ENCODE results near the gene SSU72.

Gene SSU72

GRCh38 chr1:1605724-1606123, 31.1 kb upstream of the SSU72 start:
- Histone ChIP-seq H3K79me2 (ENCODE audit: insufficient read depth, low read length) (no peaks in the 10 kb centered on the region), H3K27me3 (ENCODE audit: insufficient read depth, low read length, poor library complexity, severe bottlenecking) (no peaks in the 10 kb centered on the region), H3K9me2 (replicated peaks; ENCODE audit: low read depth, low read length) (no peaks in the 10 kb centered on the region), H3K36me3 (ENCODE audit: insufficient read depth, low read length) (no peaks in the 10 kb centered on the region), H3K9me3 (ENCODE audit: insufficient read depth, low read depth, low read length) (no peaks in the 10 kb centered on the region), H3F3A (ENCODE audit: low read depth) (no peaks in the 10 kb centered on the region), H4K20me1 (ENCODE audit: insufficient read depth, low read length, poor library complexity, severe bottlenecking) (no peaks in the 10 kb centered on the region), H2AFZ (ENCODE audit: low read length) (no peak overlapping the region), H3K9ac (ENCODE audit: low read depth, low read length, poor library complexity, severe bottlenecking) (no peak overlapping the region), H3K4me1 (ENCODE audit: insufficient read depth, low read length, poor library complexity, severe bottlenecking) (no peaks in the 10 kb centered on the region), H3K4me3 (ENCODE audit: low read length, poor library complexity, severe bottlenecking) (no peak overlapping the region), H3K4me2 (ENCODE audit: low read depth, low read length, poor library complexity, severe bottlenecking) (no peak overlapping the region)
- TF ChIP-seq CTCF (conservative IDR thresholded peaks at IDR 0.05; ENCODE audit: low read length) = no peak
- TF ChIP-seq EZH2phosphoT487 (IDR thresholded peaks at IDR 0.05; ENCODE audit: borderline replicate concordance) = no peak

- Histone ChIP-seq H3K9me2 (replicated peaks; ENCODE audit: low read depth, low read length) (no peaks in the 10 kb centered on the region), H3K4me1 (ENCODE audit: insufficient read depth, low read length, poor library complexity, severe bottlenecking) (no peaks in the 10 kb centered on the region), H3K79me2 (ENCODE audit: insufficient read depth, low read length) (no peaks in the 10 kb centered on the region), H3K27me3 (ENCODE audit: insufficient read depth, low read length, poor library complexity, severe bottlenecking) (no peaks in the 10 kb centered on the region), H4K20me1 (ENCODE audit: insufficient read depth, low read length, poor library complexity, severe bottlenecking) (no peaks in the 10 kb centered on the region), H2AFZ (ENCODE audit: low read length) (no peak overlapping the region), H3K9me3 (ENCODE audit: insufficient read depth, low read depth, low read length) (no peaks in the 10 kb centered on the region), H3K4me3 (ENCODE audit: low read length, poor library complexity, severe bottlenecking) (no peak overlapping the region), H3K4me2 (ENCODE audit: low read depth, low read length, poor library complexity, severe bottlenecking) (no peak overlapping the region), H3F3A (ENCODE audit: low read depth) (no peaks in the 10 kb centered on the region), H3K36me3 (ENCODE audit: insufficient read depth, low read length) (no peaks in the 10 kb centered on the region), H3K9ac (ENCODE audit: low read depth, low read length, poor library complexity, severe bottlenecking) (no peak overlapping the region)
- TF ChIP-seq CTCF (conservative IDR thresholded peaks at IDR 0.05; ENCODE audit: low read length) (no peak), EZH2phosphoT487 (IDR thresholded peaks at IDR 0.05; ENCODE audit: borderline replicate concordance) (no peak)
Observed at GRCh38 chr1:1605034-1605591, 30.4 kb upstream of the SSU72 start.

GRCh38 chr1:1604374-1605033, 29.8 kb upstream of the SSU72 start:
- Histone ChIP-seq H3K4me2 (ENCODE audit: low read depth, low read length, poor library complexity, severe bottlenecking) (no peak overlapping the region), H3K79me2 (ENCODE audit: insufficient read depth, low read length) (no peaks in the 10 kb centered on the region), H3F3A (ENCODE audit: low read depth) (no peaks in the 10 kb centered on the region), H3K27me3 (ENCODE audit: insufficient read depth, low read length, poor library complexity, severe bottlenecking) (no peaks in the 10 kb centered on the region), H2AFZ (ENCODE audit: low read length) (no peak overlapping the region), H3K9me2 (replicated peaks; ENCODE audit: low read depth, low read length) (no peaks in the 10 kb centered on the region), H3K9ac (ENCODE audit: low read depth, low read length, poor library complexity, severe bottlenecking) (no peak overlapping the region), H4K20me1 (ENCODE audit: insufficient read depth, low read length, poor library complexity, severe bottlenecking) (no peaks in the 10 kb centered on the region), H3K9me3 (ENCODE audit: insufficient read depth, low read depth, low read length) (no peaks in the 10 kb centered on the region), H3K4me3 (ENCODE audit: low read length, poor library complexity, severe bottlenecking) (no peak overlapping the region), H3K4me1 (ENCODE audit: insufficient read depth, low read length, poor library complexity, severe bottlenecking) (no peaks in the 10 kb centered on the region), H3K36me3 (ENCODE audit: insufficient read depth, low read length) (no peaks in the 10 kb centered on the region)
- TF ChIP-seq EZH2phosphoT487 (IDR thresholded peaks at IDR 0.05; ENCODE audit: borderline replicate concordance) (no peak), CTCF (conservative IDR thresholded peaks at IDR 0.05; ENCODE audit: low read length) (no peak)

Measured in Loucy (cell line).